ENCODE data around the gene SERPINI2.

DNA sequence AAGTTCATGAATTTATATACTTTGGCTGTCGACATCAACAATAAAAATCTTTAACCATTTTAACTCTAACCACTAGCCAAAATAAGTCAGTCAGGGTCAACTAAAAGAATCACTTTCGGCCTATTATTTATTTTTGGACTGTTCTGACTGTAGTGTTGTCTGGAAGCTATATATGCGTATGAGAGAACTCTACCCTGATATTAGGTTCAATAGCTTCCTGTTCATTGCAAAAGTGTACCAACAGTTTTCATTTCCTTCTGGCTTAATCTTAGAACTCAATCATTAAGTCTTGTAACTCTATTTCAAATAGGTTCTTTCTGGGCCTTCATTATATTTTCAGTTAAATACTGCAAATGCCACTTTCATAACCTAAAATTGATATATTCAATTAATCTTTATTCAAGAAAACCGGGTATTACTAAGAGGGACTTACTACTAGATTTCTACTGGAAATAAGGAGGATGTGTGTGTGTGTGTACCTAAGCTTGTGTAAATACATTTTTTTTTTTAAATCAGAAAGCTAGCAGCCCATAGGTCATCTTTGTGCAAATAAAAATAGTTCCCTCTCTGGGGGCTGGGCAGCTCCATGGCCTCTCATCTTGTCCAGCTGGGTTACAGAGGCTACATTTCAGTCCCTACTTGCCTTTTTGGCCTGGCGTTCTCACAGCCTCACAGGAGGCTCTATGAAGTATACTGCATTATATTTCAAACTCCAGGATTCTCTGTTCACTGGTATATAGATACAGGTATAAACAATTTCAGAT is 5.8 kb downstream of the SERPINI2 start:
- TF ChIP-seq, protein P1, sequence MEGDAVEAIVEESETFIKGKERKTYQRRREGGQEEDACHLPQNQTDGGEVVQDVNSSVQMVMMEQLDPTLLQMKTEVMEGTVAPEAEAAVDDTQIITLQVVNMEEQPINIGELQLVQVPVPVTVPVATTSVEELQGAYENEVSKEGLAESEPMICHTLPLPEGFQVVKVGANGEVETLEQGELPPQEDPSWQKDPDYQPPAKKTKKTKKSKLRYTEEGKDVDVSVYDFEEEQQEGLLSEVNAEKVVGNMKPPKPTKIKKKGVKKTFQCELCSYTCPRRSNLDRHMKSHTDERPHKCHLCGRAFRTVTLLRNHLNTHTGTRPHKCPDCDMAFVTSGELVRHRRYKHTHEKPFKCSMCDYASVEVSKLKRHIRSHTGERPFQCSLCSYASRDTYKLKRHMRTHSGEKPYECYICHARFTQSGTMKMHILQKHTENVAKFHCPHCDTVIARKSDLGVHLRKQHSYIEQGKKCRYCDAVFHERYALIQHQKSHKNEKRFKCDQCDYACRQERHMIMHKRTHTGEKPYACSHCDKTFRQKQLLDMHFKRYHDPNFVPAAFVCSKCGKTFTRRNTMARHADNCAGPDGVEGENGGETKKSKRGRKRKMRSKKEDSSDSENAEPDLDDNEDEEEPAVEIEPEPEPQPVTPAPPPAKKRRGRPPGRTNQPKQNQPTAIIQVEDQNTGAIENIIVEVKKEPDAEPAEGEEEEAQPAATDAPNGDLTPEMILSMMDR (IDR thresholded peaks at IDR 0.05), result no peak
- TF ChIP-seq POLR2A (IDR thresholded peaks at IDR 0.05), result no peak

Measured in Peyer's patch (tissue), 4 donors.